H1 (cell line): ENCODE data around the gene RBMXL2. TPM values are rescaled to one million over a fixed set of nuclear protein-coding genes. Genes with fewer than 3 reads are reported as not detected.

ENCODE experiments used
- CTCF ChIA-PET: fragments of 300-600 bp; sonication (Branson Sonifier 250); formaldehyde crosslinking; loops from one replicate; lab custom pipeline; 2021; ENCODE audit not compliant: partially characterized antibody; lab: Charles Lee
- POLR2A ChIA-PET: fragments of 300-600 bp; sonication (Branson Sonifier 250); formaldehyde crosslinking; loops from one replicate; lab custom pipeline; 2021; ENCODE audit warnings: inconsistent platforms; ENCODE audit not compliant: partially characterized antibody; lab: Charles Lee
- DNase-seq, 2 experiments: peaks; one replicate each; pipeline versions ENCODE4 v3.0.0 to v3.0.0-alpha.2; 2010 to 2022; ENCODE audit warnings: low spot score in 2 of 2, low read depth in 1 of 2, mixed read lengths in 1 of 2
- FAIRE-seq: peaks from 2 replicates; lab custom pipeline; 2011; peaks lifted over from hg19 to GRCh38; lab: Jason Lieb, UNC
- H2AFZ ChIP-seq: 2 replicates; pipeline ENCODE4 v1.8.1; 2012; ENCODE audit warnings: low read length, inconsistent platforms
- H2AK5ac ChIP-seq: 2 replicates; pipeline ENCODE4 v1.6.1; 2013; ENCODE audit warnings: low read depth, low read length
- H2BK120ac ChIP-seq: replicated peaks from 2 replicates; pipeline ENCODE3; 2013; ENCODE audit warnings: low read depth, low read length, inconsistent platforms
- H2BK12ac ChIP-seq: 2 replicates; pipeline ENCODE4 v1.6.1; 2013; ENCODE audit warnings: low read depth, low read length
- H2BK15ac ChIP-seq: 2 replicates; pipeline ENCODE4 v1.6.1; 2013; ENCODE audit warnings: low read length
- H2BK20ac ChIP-seq: 2 replicates; pipeline ENCODE4 v1.6.1; 2013; ENCODE audit warnings: low read length
- H2BK5ac ChIP-seq: 2 replicates; pipeline ENCODE4 v1.6.1; 2013; ENCODE audit warnings: low read depth, low read length
- H3K14ac ChIP-seq: 2 replicates; pipeline ENCODE4 v1.6.1; 2013; ENCODE audit warnings: inconsistent platforms; ENCODE audit not compliant: insufficient read length
- H3K18ac ChIP-seq: 2 replicates; pipeline ENCODE4 v1.6.1; 2013; ENCODE audit warnings: low read length; ENCODE audit errors: extremely low read depth
- H3K23ac ChIP-seq: 2 replicates; pipeline ENCODE4 v1.6.1; 2013; ENCODE audit warnings: inconsistent platforms; ENCODE audit not compliant: insufficient read length
- H3K23me2 ChIP-seq: 2 replicates; pipeline ENCODE4 v1.6.1; 2013; ENCODE audit warnings: low read depth, low read length
- H3K27ac ChIP-seq: 2 replicates; pipeline ENCODE4 v1.6.1; 2011; ENCODE audit warnings: low read depth, low read length, inconsistent platforms
- H3K27me3 ChIP-seq, 4 experiments: replicated peaks in 1 of 4; 1 replicate in 1 of 4; 2 replicates in 3 of 4; pipeline versions ENCODE4 v1.6.1 to v1.8.1; 2011 to 2013; ENCODE audit warnings: low read length in 3 of 4, mild to moderate bottlenecking in 3 of 4, inconsistent platforms in 2 of 4, mixed read lengths in 2 of 4, moderate library complexity in 1 of 4; ENCODE audit not compliant: control insufficient read depth in 3 of 4, insufficient read depth in 3 of 4; ENCODE audit errors: extremely low read depth in 1 of 4
- H3K36me3 ChIP-seq, 4 experiments: 2 replicates each; pipeline versions ENCODE4 v1.6.1 to v1.8.1; 2011 to 2013; ENCODE audit warnings: mild to moderate bottlenecking in 4 of 4, low read length in 3 of 4, moderate library complexity in 2 of 4, control low read depth in 1 of 4, inconsistent platforms in 1 of 4; ENCODE audit not compliant: insufficient read depth in 4 of 4, control insufficient read depth in 2 of 4
- H3K4ac ChIP-seq: replicated peaks from 2 replicates; pipeline ENCODE3; 2013; ENCODE audit warnings: low read length, low read depth, mixed read lengths, inconsistent platforms; ENCODE audit not compliant: insufficient read length
- H3K4me1 ChIP-seq, 4 experiments: replicated peaks in 1 of 4; 1 replicate in 1 of 4; 2 replicates in 3 of 4; pipeline versions ENCODE4 v1.6.1 to v1.8.1; 2011 to 2013; ENCODE audit warnings: low read length in 3 of 4, inconsistent platforms in 2 of 4, mixed read lengths in 1 of 4; ENCODE audit not compliant: insufficient read depth in 4 of 4, control insufficient read depth in 3 of 4
- H3K4me2 ChIP-seq, 2 experiments: 2 replicates each; pipeline versions ENCODE4 v1.6.1 to v1.8.1; 2011 to 2013; ENCODE audit warnings: low read depth in 2 of 2, low read length in 2 of 2, control low read depth in 1 of 2, inconsistent platforms in 1 of 2, mild to moderate bottlenecking in 1 of 2; ENCODE audit not compliant: insufficient read depth in 1 of 2
- H3K4me3 ChIP-seq, 4 experiments: fragments of 200-600, 300-600 bp in 1 of 4; sonication (generic), shearing (Covaris generic), sonication (Bioruptor Twin) in 1 of 4; 2 replicates each; pipeline versions ENCODE4 v1.5.1 to v1.8.1; 2011 to 2016; ENCODE audit warnings: low read length in 4 of 4, low read depth in 3 of 4, control low read depth in 2 of 4, inconsistent platforms in 2 of 4, mild to moderate bottlenecking in 2 of 4, mixed read lengths in 1 of 4, moderate library complexity in 1 of 4; ENCODE audit not compliant: insufficient read depth in 2 of 4; ENCODE audit errors: extremely low read depth in 1 of 4
- H3K56ac ChIP-seq: replicated peaks from 2 replicates; pipeline ENCODE3; 2013; ENCODE audit warnings: low read depth, mild to moderate bottlenecking, mixed read lengths, low read length, inconsistent platforms; ENCODE audit not compliant: insufficient read length
- H3K79me1 ChIP-seq: 2 replicates; pipeline ENCODE4 v1.6.1; 2013; ENCODE audit warnings: low read depth, low read length, control low read depth
- H3K79me2 ChIP-seq, 2 experiments: 2 replicates each; pipeline versions ENCODE4 v1.6.1 to v1.8.1; 2012 to 2013; ENCODE audit warnings: low read length in 2 of 2, mild to moderate bottlenecking in 2 of 2, inconsistent platforms in 1 of 2; ENCODE audit not compliant: insufficient read depth in 2 of 2, control insufficient read depth in 1 of 2
- H3K9ac ChIP-seq, 4 experiments: replicated peaks in 1 of 4; 1 replicate in 1 of 4; 2 replicates in 3 of 4; pipeline versions ENCODE4 v1.6.1 to v1.8.1; 2011 to 2013; ENCODE audit warnings: low read depth in 3 of 4, low read length in 3 of 4, control low read depth in 2 of 4, mild to moderate bottlenecking in 2 of 4, moderate library complexity in 2 of 4, inconsistent platforms in 1 of 4; ENCODE audit errors: extremely low read depth in 1 of 4
- H3K9me3 ChIP-seq, 2 experiments: 2 replicates each; pipeline versions ENCODE4 v1.6.1 to v1.8.1; 2012 to 2013; ENCODE audit warnings: mild to moderate bottlenecking in 2 of 2, moderate library complexity in 2 of 2, control low read depth in 1 of 2, inconsistent platforms in 1 of 2, low read depth in 1 of 2, low read length in 1 of 2, mixed read lengths in 1 of 2; ENCODE audit not compliant: insufficient read depth in 2 of 2
- H4K20me1 ChIP-seq, 2 experiments: replicated peaks in 1 of 2; 2 replicates each; pipeline versions ENCODE3 to v1.8.1; 2011 to 2013; ENCODE audit warnings: inconsistent platforms in 2 of 2, low read length in 2 of 2, mild to moderate bottlenecking in 1 of 2; ENCODE audit not compliant: insufficient read depth in 2 of 2, control insufficient read depth in 1 of 2
- H4K5ac ChIP-seq: 2 replicates; pipeline ENCODE4 v1.6.1; 2013; ENCODE audit warnings: low read length, low read depth, mixed read lengths, inconsistent platforms; ENCODE audit not compliant: insufficient read length
- H4K8ac ChIP-seq: 2 replicates; pipeline ENCODE4 v1.8.0; 2013; ENCODE audit warnings: mild to moderate bottlenecking, moderate library complexity, low read length, inconsistent platforms; ENCODE audit not compliant: insufficient read depth; ENCODE audit errors: extremely low read depth
- H4K91ac ChIP-seq: replicated peaks from 2 replicates; pipeline ENCODE3; 2013; ENCODE audit warnings: low read length, mixed read lengths, inconsistent platforms; ENCODE audit not compliant: insufficient read length
- CEBPB ChIP-seq: IDR thresholded peaks from 2 replicates; pipeline ENCODE4 v1.6.1; 2012; ENCODE audit warnings: low read depth, low read length
- E2F6 ChIP-seq: IDR thresholded peaks from 2 replicates; pipeline ENCODE4 v1.6.1; 2012; ENCODE audit warnings: inconsistent platforms
- MAX ChIP-seq: IDR thresholded peaks from 2 replicates; pipeline ENCODE4 v1.6.1; 2012; ENCODE audit warnings: inconsistent platforms
- TCF12 ChIP-seq: IDR thresholded peaks from 2 replicates; pipeline ENCODE4 v1.6.1; 2011; ENCODE audit warnings: low read depth, mild to moderate bottlenecking, low read length
- TEAD4 ChIP-seq: IDR thresholded peaks from 2 replicates; pipeline ENCODE4 v1.6.1; 2012; ENCODE audit warnings: low read depth, low read length, inconsistent platforms, mixed read lengths
- WGBS, 2 experiments: shearing (Covaris generic) in 1 of 2; methylation state at CpG; one replicate each; pipeline versions ENCODE4 v1.1.6 to v1.1.7; 2013 to 2015; ENCODE audit warnings: low lambda C conversion rate in 2 of 2, mixed read lengths in 2 of 2, inconsistent platforms in 1 of 2, low coverage in 1 of 2, missing lambda C conversion rate in 1 of 2; ENCODE audit not compliant: insufficient replicate concordance in 2 of 2, insufficient coverage in 1 of 2, insufficient read length in 1 of 2; ENCODE audit errors: extremely low coverage in 1 of 2, missing lambda C conversion rate in 1 of 2; 5-methylcytosine and 5-hydroxymethylcytosine counted together
- polyA plus RNA-seq, 7 experiments: library from polyadenylated mRNA; depleted of rRNA in 3 of 7; stranded (reverse) in 5 of 7; unstranded in 2 of 7; fragments of >200 nt in 5 of 7; fragments of 200-250 nt in 2 of 7; gene quantifications; 1 replicate in 5 of 7; 2 replicates in 1 of 7; 4 replicates in 1 of 7; pipeline versions ENCODE4 v1.2.1 to v1.2.3, GENCODE V29; 2011 to 2013; ENCODE audit warnings: missing spikeins in 2 of 7, mixed read lengths in 2 of 7
- total RNA-seq: library from RNA; stranded (reverse); fragmentation: NEBNext Ultra II Directional; extraction: Animal tissue kit (Norgen Biotek cat#: 25700); gene quantifications from 2 replicates; pipeline ENCODE4 v1.2.1, GENCODE V29; 2021

Gene RBMXL2
- total and polyA plus RNA-seq, 2 of the 8 experiments (the other 6 are each of a cell fraction or from before 2014, with no cell fraction given), result not detected

GRCh38 chr11:7079545-7080135 is 9.2 kb upstream of the RBMXL2 start:
- no peak overlapping the region for H3K14ac ChIP-seq
- no peak overlapping the region; a peak in 1 of 7 replicates for H3K9ac ChIP-seq
- FAIRE-seq, result no peak

More at GRCh38 chr11:7079545-7080135, 9.2 kb upstream of the RBMXL2 start:
- no peak overlapping the region for H4K8ac ChIP-seq
- H3K23ac ChIP-seq, result no peak overlapping the region
- POLR2A ChIA-PET, result no interaction called here
- 85% methylated on average over 7 of the region's 7 CpGs; no CpG with 5 or more reads in 1 of the 2 experiments for WGBS, 2 experiments
- H2AFZ ChIP-seq, result no peak overlapping the region; the same call in 1 of the 2 replicates
- H2AK5ac ChIP-seq, result no peak overlapping the region
- H3K4me2 ChIP-seq, result no peak overlapping the region
- no peak overlapping the region for H3K4me3 ChIP-seq
- H2BK5ac ChIP-seq, result no peak overlapping the region
- H3K4ac ChIP-seq, result no peak overlapping the region
- H4K20me1 ChIP-seq, result no peaks in the 10 kb centered on the region
- no peaks in the 10 kb centered on the region for H3K36me3 ChIP-seq
- H3K27me3 ChIP-seq, result no peaks in the 10 kb centered on the region
- CTCF ChIA-PET, result no interaction called here
- H2BK20ac ChIP-seq, result no peak overlapping the region
- no peak overlapping the region for H2BK12ac ChIP-seq
- no peak overlapping the region for H3K27ac ChIP-seq
- no peak overlapping the region for H3K18ac ChIP-seq
- H3K79me2 ChIP-seq, result no peaks in the 10 kb centered on the region
- no peak overlapping the region for H3K56ac ChIP-seq
- DNase-seq, result no peak
- H4K5ac ChIP-seq, result no peak overlapping the region
- TF ChIP-seq TCF12 (peak; percentile 76; the same call in 1 of the 2 replicates), MAX (peak; percentile 71), TEAD4 (peak; percentile 87), E2F6 (peak; percentile 81), CEBPB (no peak)
- no peak overlapping the region for H2BK15ac ChIP-seq
- H3K23me2 ChIP-seq, result no peaks in the 10 kb centered on the region
- no peak overlapping the region for H4K91ac ChIP-seq
- peaks cover 0 to 5% (median 1%) of the 10 kb centered on the region in 4 experiments; a peak in 2 of 7 replicates for H3K4me1 ChIP-seq
- H3K9me3 ChIP-seq, result no peaks in the 10 kb centered on the region
- H2BK120ac ChIP-seq, result no peak overlapping the region
- no peaks in the 10 kb centered on the region for H3K79me1 ChIP-seq
